IMR-90 (cell line): Measurements from ENCODE around the gene FDXR. TPM values are rescaled to one million over a fixed set of nuclear protein-coding genes. Genes with fewer than 3 reads are reported as not detected.

Experiments used
- ATAC-seq: fragments of 200-7000 bp; cut with Tn5 transposase; 2 replicates; pipeline ENCODE4 v1.9.1; 2020; ENCODE audit warnings: low read depth, mild to moderate bottlenecking, moderate library complexity
- BruUV-seq: library from RNA; stranded (reverse); fragments of 400-500 nt; replicated peaks from 2 replicates; lab custom pipeline; 2021; lab: Mats Ljungman, UMichigan
- CTCF ChIA-PET: fragments of 300-600 bp; formaldehyde crosslinking; extraction: SDS; loops from one replicate; lab custom pipeline; 2021; ENCODE audit warnings: antibody characterized with exemption; lab: Yijun Ruan, JAX
- POLR2A ChIA-PET: fragments of 300-600 bp; sonication (Branson Sonifier 250); formaldehyde crosslinking; loops from one replicate; lab custom pipeline; 2022; ENCODE audit warnings: antibody characterized with exemption; ENCODE audit not compliant: unreplicated experiment; lab: Charles Lee
- DNase-seq: peaks from one replicate; pipeline ENCODE4 v3.0.0; 2013
- H2AFZ ChIP-seq: replicated peaks from 2 replicates; pipeline ENCODE3; 2013; ENCODE audit warnings: low read length, mild to moderate bottlenecking; ENCODE audit not compliant: poor library complexity
- H2AK5ac ChIP-seq: 2 replicates; pipeline ENCODE4 v1.6.1; 2013; ENCODE audit warnings: low read depth, low read length, inconsistent platforms
- H2AK9ac ChIP-seq: replicated peaks from 2 replicates; pipeline ENCODE3; 2013; ENCODE audit warnings: mild to moderate bottlenecking, low read depth, low read length, moderate library complexity; ENCODE audit not compliant: poor library complexity
- H2BK120ac ChIP-seq: 2 replicates; pipeline ENCODE4 v1.6.1; 2013; ENCODE audit warnings: low read depth, low read length, inconsistent platforms
- H2BK15ac ChIP-seq: 3 replicates; pipeline ENCODE4 v1.6.1; 2013; ENCODE audit warnings: low read depth, low read length, inconsistent platforms
- H2BK20ac ChIP-seq: 2 replicates; pipeline ENCODE4 v1.6.1; 2013; ENCODE audit warnings: low read depth, mild to moderate bottlenecking, inconsistent platforms, low read length, moderate library complexity
- H2BK5ac ChIP-seq: 2 replicates; pipeline ENCODE4 v1.6.1; 2013; ENCODE audit warnings: mild to moderate bottlenecking, low read depth, low read length, inconsistent platforms; ENCODE audit not compliant: poor library complexity, severe bottlenecking
- H3K14ac ChIP-seq: replicated peaks from 2 replicates; pipeline ENCODE4 v1.6.1; 2013; ENCODE audit warnings: low read depth, low read length, inconsistent platforms
- H3K18ac ChIP-seq: 2 replicates; pipeline ENCODE4 v1.6.1; 2013; ENCODE audit warnings: low read depth, low read length, control low read depth
- H3K23ac ChIP-seq: 2 replicates; pipeline ENCODE4 v1.6.1; 2013; ENCODE audit warnings: low read depth, low read length, inconsistent platforms
- H3K27ac ChIP-seq: 2 replicates; pipeline ENCODE4 v1.5.1; 2013; ENCODE audit warnings: mild to moderate bottlenecking, control low read depth, low read length; ENCODE audit not compliant: insufficient read depth
- H3K27me3 ChIP-seq: 2 replicates; pipeline ENCODE4 v1.6.1; 2013; ENCODE audit warnings: low read length; ENCODE audit not compliant: control insufficient read depth, insufficient read depth
- H3K36me3 ChIP-seq: 2 replicates; pipeline ENCODE4 v1.6.1; 2013; ENCODE audit warnings: low read length, mixed read lengths; ENCODE audit not compliant: control insufficient read depth, insufficient read depth
- H3K4ac ChIP-seq: 2 replicates; pipeline ENCODE4 v1.6.1; 2013; ENCODE audit warnings: low read depth, low read length, inconsistent platforms
- H3K4me1 ChIP-seq: 2 replicates; pipeline ENCODE4 v1.6.1; 2013; ENCODE audit warnings: low read length, mixed read lengths; ENCODE audit not compliant: control insufficient read depth, insufficient read depth
- H3K4me2 ChIP-seq: 2 replicates; pipeline ENCODE4 v1.6.1; 2013; ENCODE audit warnings: low read depth, mild to moderate bottlenecking, control low read depth, low read length, moderate library complexity
- H3K4me3 ChIP-seq: 2 replicates; pipeline ENCODE4 v1.5.1; 2013; ENCODE audit warnings: low read depth, mild to moderate bottlenecking, control low read depth, low read length, moderate library complexity; ENCODE audit not compliant: insufficient read depth
- H3K56ac ChIP-seq: 2 replicates; pipeline ENCODE4 v1.6.1; 2013; ENCODE audit warnings: low read length, inconsistent platforms; ENCODE audit not compliant: insufficient read depth; ENCODE audit errors: extremely low read depth
- H3K79me1 ChIP-seq, 2 experiments: 2 replicates each; pipeline ENCODE4 v1.6.1; 2013; ENCODE audit warnings: low read length in 2 of 2, inconsistent platforms in 1 of 2, low read depth in 1 of 2
- H3K9ac ChIP-seq: 2 replicates; pipeline ENCODE4 v1.6.1; 2013; ENCODE audit warnings: low read depth, low read length, control low read depth
- H3K9me1 ChIP-seq: 2 replicates; pipeline ENCODE4 v1.6.1; 2013; ENCODE audit warnings: low read length, inconsistent platforms; ENCODE audit not compliant: insufficient read depth
- H3K9me3 ChIP-seq: 2 replicates; pipeline ENCODE4 v1.6.1; 2013; ENCODE audit warnings: low read length; ENCODE audit not compliant: control insufficient read depth, insufficient read depth
- H4K20me1 ChIP-seq: 2 replicates; pipeline ENCODE4 v1.6.1; 2013; ENCODE audit warnings: low read length, inconsistent platforms; ENCODE audit not compliant: insufficient read depth
- H4K5ac ChIP-seq: 2 replicates; pipeline ENCODE4 v1.6.1; 2013; ENCODE audit warnings: mild to moderate bottlenecking, low read depth, low read length, control low read depth
- H4K8ac ChIP-seq, 2 experiments: 2 replicates each; pipeline ENCODE4 v1.6.1; 2013; ENCODE audit warnings: low read depth in 2 of 2, low read length in 2 of 2, control low read depth in 1 of 2, inconsistent platforms in 1 of 2
- H4K91ac ChIP-seq: 2 replicates; pipeline ENCODE4 v1.6.1; 2013; ENCODE audit warnings: low read depth, low read length, inconsistent platforms; ENCODE audit not compliant: insufficient read depth
- BHLHE40 ChIP-seq: fragments of 150-350 bp; IDR thresholded peaks from 2 replicates; pipeline ENCODE4 v1.6.1; 2016; ENCODE audit warnings: mild to moderate bottlenecking, low read depth, low read length
- CEBPB ChIP-seq: IDR thresholded peaks from 2 replicates; pipeline ENCODE4 v1.6.1; 2012; ENCODE audit warnings: low read depth, low read length, improper control_type of control experiment
- MAFK ChIP-seq: IDR thresholded peaks from 2 replicates; pipeline ENCODE4 v1.6.1; 2012; ENCODE audit warnings: low read depth, low read length, improper control_type of control experiment
- MAZ ChIP-seq: IDR thresholded peaks from 2 replicates; pipeline ENCODE4 v1.6.1; 2012; ENCODE audit warnings: low read depth, mild to moderate bottlenecking, low read length, improper control_type of control experiment, moderate library complexity, borderline replicate concordance
- MXI1 ChIP-seq: IDR thresholded peaks from 2 replicates; pipeline ENCODE4 v1.6.1; 2012; ENCODE audit warnings: low read depth, mild to moderate bottlenecking, low read length, moderate library complexity, borderline replicate concordance
- RAD21 ChIP-seq: IDR thresholded peaks from 2 replicates; pipeline ENCODE4 v1.6.1; 2012; ENCODE audit warnings: low read length, improper control_type of control experiment
- RFX5 ChIP-seq: IDR thresholded peaks from 2 replicates; pipeline ENCODE4 v1.8.0; 2012; ENCODE audit warnings: low read depth, mild to moderate bottlenecking, low read length, moderate library complexity
- SMC3 ChIP-seq: fragments of 150-350 bp; IDR thresholded peaks from 2 replicates; pipeline ENCODE4 v1.6.1; 2016; ENCODE audit warnings: low read depth, mild to moderate bottlenecking, antibody characterized with exemption, low read length, moderate library complexity
- WGBS, 2 experiments: methylation state at CpG; one replicate each; pipeline versions ENCODE4 v1.1.5 to v1.1.7; 2013; ENCODE audit warnings: missing lambda C conversion rate in 2 of 2; ENCODE audit not compliant: insufficient read length in 1 of 2; ENCODE audit errors: extremely low coverage in 2 of 2; 5-methylcytosine and 5-hydroxymethylcytosine counted together
- dilution Hi-C: fragments of 300-500 bp; cut with HindIII; formaldehyde crosslinking; loops from one replicate; pipeline ENCODE4 v1.14.3; 2018; ENCODE audit warnings: low sequenced_read_pairs; ENCODE audit not compliant: unreplicated experiment
- in situ Hi-C: fragments of 300-500 bp; cut with MboI; formaldehyde crosslinking; loops from 3 replicates; pipeline ENCODE4 v1.14.3; 2019; ENCODE audit warnings: low sequenced_read_pairs, inconsistent platforms, mixed read lengths
- intact Hi-C: fragments of 100-400 bp; cut with micrococcal nuclease; formaldehyde crosslinking; loops from 2 replicates; pipeline ENCODE4 v1.10.0; 2022
- polyA plus RNA-seq, 3 experiments: library from polyadenylated mRNA; depleted of rRNA; stranded (reverse); fragments of >200 nt; gene quantifications; 2 replicates each; pipeline ENCODE4 v1.2.3, GENCODE V29; 2012; ENCODE audit warnings: low replicate concordance in 1 of 3
- total RNA-seq: library from RNA; depleted of rRNA; stranded (reverse); fragments of >200 nt; gene quantifications from 2 replicates; pipeline ENCODE4 v1.2.3, GENCODE V29; 2012
- TF ChIP-seq, protein P1 (sequence below): conservative IDR thresholded peaks from 2 replicates; pipeline ENCODE4 v1.5.1; 2012; ENCODE audit warnings: mild to moderate bottlenecking, low read depth, low read length, improper control_type of control experiment
- TF ChIP-seq, protein P2 (sequence below): fragments of 150-350 bp; IDR thresholded peaks from 2 replicates; pipeline ENCODE4 v1.6.1; 2016; ENCODE audit warnings: low read depth, mild to moderate bottlenecking, low read length, moderate library complexity, borderline replicate concordance

The FDXR gene
- total and polyA plus RNA-seq, 2 of the 4 experiments (the other 2 are of a cell fraction), result 12.4 to 18.6 TPM

DNA sequence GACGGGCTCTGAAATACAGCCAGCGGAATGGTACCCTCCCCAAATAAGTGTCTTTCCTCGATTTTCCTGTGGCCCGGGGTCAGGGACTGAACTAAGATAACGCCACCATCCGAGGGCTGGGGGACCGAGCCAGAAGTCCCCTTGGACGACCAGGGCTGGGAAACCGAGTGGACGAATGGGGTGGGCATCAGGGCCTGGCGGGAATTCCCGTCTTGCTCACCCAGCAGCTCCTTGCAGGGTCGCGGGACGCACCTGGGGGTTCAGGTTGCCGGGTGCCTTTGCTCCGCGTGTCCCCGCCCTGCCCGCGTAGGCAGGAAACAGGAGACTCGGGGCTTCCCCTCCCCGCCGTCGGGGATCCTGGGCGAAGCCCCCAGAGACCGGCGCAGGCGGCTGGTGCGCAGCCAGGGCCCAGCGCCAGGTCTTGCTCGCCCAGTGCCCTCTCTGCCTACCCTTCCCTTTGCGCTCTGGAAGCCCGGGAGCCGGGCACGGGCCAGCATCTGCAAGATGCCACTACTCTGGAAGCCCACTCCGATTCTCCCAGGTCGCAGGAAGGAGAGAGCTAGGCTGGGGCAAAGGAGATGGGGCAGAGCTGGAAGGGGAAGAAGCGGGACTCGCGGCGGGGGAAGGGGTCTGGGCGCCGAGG, 12.4 kb downstream of the FDXR start:
- Histone ChIP-seq H3K79me1 (no peaks in the 10 kb centered on the region), H3K14ac (no peak overlapping the region), H3K4me1 (no peaks in the 10 kb centered on the region; the same call in 1 of the 2 replicates), H3K9me1 (no peaks in the 10 kb centered on the region), H3K27ac (no peak overlapping the region), H3K4me3 (no peak overlapping the region), H3K36me3 (peaks cover 8% of the 10 kb centered on the region; the same call in 1 of the 2 replicates), H2AK5ac (no peak overlapping the region), H4K8ac (no peak overlapping the region), H2AFZ (no peak overlapping the region), H4K20me1 (peaks cover 4% of the 10 kb centered on the region; the same call in 1 of the 2 replicates), H2BK15ac (no peak overlapping the region), H2AK9ac (no peak overlapping the region), H3K4me2 (no peak overlapping the region), H4K5ac (no peak overlapping the region), H3K18ac (no peak overlapping the region), H3K27me3 (peaks cover 59% of the 10 kb centered on the region), H4K91ac (no peak overlapping the region), H2BK120ac (no peak overlapping the region), H3K4ac (no peak overlapping the region), H3K9ac (no peak overlapping the region), H3K9me3 (no peaks in the 10 kb centered on the region; the same call in 1 of the 2 replicates), H2BK5ac (no peak overlapping the region), H3K56ac (no peak overlapping the region), H3K23ac (no peak overlapping the region), H2BK20ac (no peak overlapping the region)
- no TSS peak for BruUV-seq
- no peak for ATAC-seq
- intact Hi-C loops (loop anchor here (10.0 kb wide), 1 partner anchor 486 kb away; no protein-coding TSS in a partner anchor), dilution Hi-C loops (no loop called here), in situ Hi-C loops (loop anchor here (25.0 kb wide), 1 partner anchor 648 kb away; the partner anchor contains the start of genes RPL38 and TTYH2)
- DNase-seq, result no peak
- TF ChIP-seq CEBPB (no peak), RAD21 (no peak), MXI1 (no peak), MAZ (no peak), RFX5 (no peak), SMC3 (no peak), BHLHE40 (no peak), MAFK (no peak)
- TF ChIP-seq, protein P1, sequence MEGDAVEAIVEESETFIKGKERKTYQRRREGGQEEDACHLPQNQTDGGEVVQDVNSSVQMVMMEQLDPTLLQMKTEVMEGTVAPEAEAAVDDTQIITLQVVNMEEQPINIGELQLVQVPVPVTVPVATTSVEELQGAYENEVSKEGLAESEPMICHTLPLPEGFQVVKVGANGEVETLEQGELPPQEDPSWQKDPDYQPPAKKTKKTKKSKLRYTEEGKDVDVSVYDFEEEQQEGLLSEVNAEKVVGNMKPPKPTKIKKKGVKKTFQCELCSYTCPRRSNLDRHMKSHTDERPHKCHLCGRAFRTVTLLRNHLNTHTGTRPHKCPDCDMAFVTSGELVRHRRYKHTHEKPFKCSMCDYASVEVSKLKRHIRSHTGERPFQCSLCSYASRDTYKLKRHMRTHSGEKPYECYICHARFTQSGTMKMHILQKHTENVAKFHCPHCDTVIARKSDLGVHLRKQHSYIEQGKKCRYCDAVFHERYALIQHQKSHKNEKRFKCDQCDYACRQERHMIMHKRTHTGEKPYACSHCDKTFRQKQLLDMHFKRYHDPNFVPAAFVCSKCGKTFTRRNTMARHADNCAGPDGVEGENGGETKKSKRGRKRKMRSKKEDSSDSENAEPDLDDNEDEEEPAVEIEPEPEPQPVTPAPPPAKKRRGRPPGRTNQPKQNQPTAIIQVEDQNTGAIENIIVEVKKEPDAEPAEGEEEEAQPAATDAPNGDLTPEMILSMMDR, result no peak
- TF ChIP-seq, protein P2, sequence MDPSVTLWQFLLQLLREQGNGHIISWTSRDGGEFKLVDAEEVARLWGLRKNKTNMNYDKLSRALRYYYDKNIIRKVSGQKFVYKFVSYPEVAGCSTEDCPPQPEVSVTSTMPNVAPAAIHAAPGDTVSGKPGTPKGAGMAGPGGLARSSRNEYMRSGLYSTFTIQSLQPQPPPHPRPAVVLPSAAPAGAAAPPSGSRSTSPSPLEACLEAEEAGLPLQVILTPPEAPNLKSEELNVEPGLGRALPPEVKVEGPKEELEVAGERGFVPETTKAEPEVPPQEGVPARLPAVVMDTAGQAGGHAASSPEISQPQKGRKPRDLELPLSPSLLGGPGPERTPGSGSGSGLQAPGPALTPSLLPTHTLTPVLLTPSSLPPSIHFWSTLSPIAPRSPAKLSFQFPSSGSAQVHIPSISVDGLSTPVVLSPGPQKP, result no peak
- ChIA-PET POLR2A (interaction anchor here (1.4 kb wide), 1 partner anchor 13 kb away, joined by 5 read pairs; the partner anchor contains the start of gene FDXR), CTCF (interaction anchor here (0.6 to 1.2 kb wide), 3 partner anchors 59 to 84 kb away, joined by 3 read pairs; partner anchors contain the start of gene NAT9)
- WGBS, 2 experiments, result 7% methylated on average over 15 of the region's 44 CpGs; no CpG with 5 or more reads in 1 of the 2 experiments
